ENCODE results near the gene GLI3.

The GLI3 gene

DNA sequence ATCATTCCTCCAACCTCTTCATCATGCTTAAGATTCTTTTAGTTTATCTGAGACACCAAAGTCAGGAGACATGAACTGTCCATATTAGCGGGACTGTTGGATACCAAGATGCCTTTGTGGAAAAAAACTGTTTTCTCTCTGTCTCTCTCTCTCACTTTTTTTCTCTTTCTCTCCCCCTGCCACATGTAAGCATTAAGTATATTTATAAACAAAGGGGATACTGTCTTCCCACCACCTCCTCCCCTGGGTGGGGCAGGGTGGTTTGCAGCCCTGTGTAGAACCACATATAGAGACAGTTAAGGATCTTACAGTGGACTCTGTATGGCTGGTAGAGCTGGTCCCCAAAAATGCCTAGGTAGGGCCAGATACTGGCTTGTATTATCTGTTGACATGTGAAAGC, 101.3 kb downstream of the GLI3 start:
- DNase-seq: no peak

DNA sequence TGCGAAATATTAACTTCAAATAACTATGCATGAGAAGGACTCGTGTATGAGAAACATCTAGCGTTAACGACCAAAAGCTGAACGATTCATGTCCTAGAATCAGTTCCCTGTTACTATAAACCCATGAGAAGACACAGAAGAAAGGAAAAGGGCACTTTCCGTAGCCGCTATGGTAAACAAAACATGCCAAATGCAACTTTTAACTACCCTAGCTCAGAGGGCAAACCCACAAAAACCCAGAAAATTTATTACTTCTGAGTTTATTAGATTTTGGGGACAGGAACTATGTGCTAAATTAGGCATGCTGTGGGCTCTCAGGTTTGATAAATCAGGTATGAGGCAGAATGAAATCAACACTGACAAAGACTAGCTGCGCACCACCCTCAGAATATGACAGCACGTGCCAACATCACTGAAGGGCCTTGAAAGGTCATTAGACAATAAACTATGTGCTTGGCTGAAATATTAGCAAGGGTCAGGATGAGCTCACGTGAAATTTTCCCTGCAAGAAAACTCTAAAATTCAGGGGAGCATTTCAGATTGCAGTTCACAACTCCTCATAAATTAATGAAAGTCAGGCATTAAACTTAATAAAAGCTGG, 102.6 kb downstream of the GLI3 start:
- no peak for DNase-seq

DNA sequence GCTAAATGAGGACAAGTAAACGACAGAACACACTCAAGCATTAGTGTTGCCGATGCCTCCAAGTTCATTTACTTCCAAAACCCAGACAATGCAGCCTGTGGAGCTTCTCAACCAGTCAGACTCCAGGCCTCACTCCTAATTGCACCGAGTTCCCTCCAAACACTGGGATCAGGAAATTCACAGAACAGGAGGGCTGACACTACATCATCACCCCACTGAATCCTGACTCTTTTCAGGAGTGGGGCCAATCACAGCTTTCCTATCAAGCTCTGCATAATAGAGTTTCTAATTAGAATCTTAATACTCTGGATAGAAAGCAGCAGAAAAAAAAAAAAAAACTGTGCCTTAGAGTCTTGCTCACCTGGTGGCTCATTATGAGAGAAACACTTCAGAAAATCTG, 103.7 kb downstream of the GLI3 start:
- DNase-seq: no peak

DNA sequence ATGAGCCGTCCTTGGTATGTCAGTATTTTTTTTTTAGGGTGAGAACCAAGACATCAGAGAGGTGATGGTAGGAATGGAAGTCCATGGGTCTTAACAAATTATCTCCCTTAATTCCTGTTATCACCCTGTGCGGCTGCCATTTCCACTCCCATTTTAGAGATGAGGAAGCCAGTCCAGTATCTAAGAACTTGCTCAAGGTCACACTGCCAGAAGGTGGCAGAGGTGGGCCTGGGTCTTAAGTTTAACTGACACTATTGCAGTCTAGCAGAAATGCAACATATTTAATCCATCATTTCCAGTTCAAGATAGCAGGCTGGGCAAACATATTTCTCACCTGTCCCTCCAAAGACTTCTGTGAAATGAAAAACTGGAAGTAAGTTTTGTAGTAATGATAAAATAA, 108.3 kb downstream of the GLI3 start:
- no peak for DNase-seq

DNA sequence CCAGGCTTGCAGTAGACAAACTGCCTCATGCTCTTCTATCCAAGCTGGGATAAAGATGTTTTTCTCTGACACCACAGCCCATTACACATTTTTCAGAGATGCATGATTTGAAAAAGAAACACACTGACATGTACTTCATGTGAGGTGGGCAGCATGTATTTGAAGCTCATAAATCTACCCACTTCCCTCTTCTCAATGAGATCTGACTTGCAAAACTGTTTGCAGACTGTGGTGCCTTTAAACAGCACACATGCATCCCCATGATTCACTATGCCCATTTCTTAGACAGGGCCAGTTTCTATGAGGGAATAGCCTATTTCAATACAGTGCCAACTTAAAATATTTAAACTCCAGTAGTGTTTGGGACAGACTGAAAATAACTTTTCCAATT, 109.8 kb downstream of the GLI3 start:
- DNase-seq: no peak

DNA sequence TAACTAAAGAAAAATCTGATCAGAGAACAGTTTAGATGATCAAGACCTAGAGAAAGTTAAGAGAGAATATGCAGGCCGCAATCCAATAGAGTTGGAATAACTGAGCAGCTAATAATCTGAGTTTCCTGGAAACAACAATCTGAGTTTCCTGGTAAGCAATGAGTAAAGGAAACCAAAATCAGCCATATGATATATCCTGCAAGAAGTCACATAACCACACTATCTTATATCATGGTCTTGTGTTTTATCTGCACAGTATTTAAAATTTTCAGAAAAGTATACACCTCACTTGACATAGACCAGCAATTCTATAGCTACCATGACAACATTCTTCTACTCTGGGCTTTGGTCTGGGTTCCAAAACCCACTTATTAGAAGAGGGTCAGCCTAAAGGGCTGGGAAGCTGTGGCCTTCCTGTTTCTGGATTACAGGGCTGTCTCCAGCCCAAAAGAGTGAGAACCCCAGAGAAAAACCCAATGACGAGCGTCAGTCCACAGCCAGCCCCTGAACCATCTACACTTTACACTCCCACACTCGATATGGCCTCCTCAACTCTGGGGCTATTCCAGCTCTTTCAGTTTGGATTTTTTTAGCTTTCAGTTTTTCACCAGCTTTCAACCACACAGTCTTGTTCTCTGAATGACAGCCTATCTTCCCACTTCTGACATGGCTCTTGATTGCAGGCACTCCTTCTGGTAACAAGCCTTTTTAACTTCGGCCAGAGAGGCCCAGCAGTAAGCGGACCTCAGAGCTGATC, 110.4 kb downstream of the GLI3 start:
- no peak for DNase-seq

DNA sequence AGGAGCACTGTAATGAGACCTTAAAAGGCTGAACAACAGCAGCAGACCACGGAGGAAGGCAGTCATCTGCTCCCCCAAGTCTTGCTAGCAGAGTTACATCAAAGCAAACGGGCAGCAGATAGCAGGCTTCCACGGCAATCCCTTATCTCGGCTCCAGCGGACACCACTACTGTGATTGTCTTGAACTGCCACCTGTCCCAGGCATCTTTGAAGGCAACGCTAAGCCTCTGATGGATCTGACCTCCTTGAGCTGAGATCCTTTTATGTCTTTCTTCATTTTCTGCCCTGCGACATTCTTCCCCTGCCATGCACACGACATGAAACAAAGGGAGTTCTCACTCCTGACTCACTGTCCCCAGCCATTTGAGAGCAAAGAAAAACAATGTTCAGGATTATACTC, 111.7 kb downstream of the GLI3 start:
- DNase-seq: no peak

DNA sequence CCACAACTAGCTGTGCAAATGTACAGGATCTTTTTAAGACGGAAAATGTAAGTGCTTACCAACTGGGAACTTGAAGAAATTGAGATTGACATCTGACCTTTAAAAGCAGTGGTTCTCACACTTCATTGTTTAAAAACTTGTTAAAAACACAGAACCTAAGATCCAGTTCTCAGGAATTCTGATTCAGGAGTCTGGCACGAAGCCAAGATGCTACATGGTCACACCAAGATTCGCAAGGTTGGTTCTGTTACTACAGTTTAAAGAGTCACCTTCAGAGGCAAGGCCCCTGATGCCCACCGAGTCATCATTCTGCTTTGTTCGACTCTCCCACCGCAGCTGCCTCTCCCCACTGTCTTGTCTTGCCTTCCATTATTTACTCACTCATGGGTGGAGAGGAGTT, 113.3 kb downstream of the GLI3 start:
- DNase-seq: no peak

DNA sequence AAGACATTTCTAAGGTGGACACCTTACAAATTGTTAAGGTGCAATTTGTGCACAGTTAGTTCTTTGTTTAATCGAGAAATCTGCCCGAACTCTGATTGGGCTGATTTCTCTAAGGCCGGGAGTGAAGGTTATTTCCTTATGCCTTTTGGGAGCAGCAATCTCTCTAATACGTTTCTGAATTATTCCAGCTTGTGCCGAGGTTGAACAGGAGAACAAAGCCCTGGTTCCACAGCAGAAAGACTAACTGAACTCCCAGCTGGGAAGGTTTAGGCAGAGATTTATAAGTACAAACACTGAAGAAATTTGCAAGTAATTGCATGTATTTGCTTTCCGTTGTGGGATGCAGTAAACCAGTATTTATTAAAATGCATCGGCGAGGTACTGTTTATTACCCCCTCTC, 116.8 kb downstream of the GLI3 start:
- no peak for DNase-seq

DNA sequence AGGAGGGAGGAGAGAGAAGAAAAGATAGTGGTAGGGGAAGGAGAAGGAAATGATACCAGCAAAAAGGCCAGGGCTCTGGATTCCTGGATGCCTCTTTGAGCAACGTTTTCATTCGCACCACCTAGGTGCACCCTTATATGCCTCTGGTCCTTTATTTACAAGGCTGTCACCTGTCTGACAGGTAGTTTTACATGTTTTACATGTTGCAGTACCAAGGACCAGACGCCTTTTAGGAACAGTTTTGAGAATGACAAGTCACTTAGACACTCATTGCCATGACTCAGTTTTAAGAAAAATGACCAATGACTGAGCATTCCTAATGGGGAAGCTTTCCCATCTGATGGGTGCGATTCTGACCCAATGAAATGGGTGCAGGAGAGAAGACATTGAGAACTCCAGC, 119.8 kb downstream of the GLI3 start:
- no peak for DNase-seq

DNA sequence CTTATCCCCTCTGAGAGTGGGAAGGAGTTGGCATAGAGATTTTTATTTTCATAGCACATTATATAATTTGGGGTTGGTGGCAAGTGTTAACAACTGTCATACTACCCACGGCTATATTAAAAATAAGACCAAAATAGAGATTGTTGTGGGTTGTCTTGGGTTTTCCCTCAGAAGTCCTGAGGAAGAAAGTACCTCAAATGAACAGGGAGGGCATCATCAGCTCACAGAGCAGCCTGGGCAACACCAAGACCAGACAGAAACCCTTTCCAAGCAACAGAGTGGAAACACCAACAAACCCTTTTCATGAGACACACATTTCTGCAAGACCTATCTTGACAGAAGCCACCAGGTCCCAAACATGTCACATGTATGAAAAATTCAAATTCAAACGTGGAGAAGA, 121.2 kb downstream of the GLI3 start:
- DNase-seq: no peak

DNA sequence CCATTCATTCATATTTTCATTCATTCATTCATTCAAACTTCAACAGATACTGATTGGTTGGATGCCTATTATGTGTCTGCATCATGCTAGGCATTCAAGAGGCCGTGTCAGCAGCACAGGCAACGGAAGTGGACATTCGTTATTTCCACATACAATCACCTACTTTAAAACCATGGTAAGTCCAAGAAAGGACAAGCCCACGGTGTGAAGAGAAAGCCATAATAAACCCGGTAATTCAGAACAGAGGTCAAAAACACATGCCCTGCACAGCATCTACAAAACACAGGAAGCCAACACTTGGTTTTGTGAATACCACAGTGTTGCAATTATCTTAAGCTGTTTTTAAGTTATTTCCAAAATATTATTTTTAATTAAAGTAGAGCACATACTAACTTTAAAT, 126.7 kb downstream of the GLI3 start:
- DNase-seq: no peak

DNA sequence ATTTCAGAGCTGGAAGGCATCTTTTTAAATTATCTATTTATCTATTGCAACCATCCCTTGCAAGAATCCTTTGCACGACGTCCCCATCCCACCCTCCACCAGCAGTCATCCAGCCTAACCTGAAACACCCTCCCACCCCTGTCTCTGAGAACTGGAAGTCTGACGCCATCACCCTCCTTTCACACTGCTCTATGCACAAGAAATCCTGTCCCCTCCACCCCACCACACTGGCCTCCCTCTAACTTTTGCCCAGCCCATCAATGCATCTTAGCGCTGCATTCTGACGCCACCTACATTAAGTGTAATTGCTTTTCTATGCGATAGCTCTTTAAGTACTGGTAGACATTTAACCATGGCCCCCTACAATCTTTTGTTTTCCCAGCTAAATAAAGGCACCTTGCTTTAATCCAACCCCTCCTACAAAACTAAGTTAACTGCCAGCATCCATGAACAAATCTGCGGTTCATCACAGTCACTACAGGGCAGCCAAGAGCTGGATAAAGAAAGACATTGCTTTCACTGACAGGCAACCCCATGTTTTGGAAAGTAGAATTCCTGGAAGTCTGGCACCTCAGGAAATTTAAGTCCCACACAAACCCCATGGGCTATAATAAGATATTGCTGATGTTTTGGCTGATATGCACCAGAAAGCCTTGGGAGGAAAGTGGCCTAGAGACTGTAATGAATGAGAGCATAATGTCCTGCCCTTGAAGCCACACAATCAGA, 128.0 kb downstream of the GLI3 start:
- DNase-seq: no peak

DNA sequence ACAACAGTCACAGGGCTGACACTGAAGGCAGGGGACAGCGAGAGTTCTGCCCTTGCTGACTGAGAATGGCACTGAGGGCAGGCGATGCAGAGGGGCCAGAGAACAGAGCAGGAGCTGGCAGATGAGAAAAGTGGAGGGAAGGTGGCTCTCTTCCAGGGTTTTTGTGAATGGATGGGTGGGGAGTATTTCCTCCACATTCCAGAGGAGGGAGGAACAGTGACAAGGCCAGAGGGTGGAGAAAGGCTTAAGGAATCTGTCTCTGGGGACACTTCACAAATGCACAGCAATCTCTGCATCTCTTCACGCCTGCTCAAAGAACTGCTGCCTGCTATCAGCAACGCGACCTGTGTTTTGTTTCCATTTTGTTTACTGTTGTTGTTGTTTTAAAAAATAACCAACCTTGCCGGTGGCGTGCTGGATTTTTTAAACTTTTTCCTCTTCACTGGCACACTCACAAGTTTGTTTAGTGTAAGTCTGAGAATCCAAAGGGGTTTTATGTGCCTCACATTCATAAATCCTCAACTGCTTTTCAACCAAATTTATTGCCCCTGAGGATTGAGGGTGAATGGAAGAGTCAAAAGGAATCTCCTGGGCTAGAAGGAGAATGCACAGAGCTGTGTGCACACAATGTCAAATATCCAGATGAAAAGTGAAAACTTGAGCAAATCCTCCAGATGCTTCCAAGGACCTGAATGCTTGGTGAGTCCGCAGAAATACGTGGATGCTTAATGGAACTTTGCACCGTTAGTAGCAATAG, 129.3 kb downstream of the GLI3 start:
- no peak for DNase-seq

DNA sequence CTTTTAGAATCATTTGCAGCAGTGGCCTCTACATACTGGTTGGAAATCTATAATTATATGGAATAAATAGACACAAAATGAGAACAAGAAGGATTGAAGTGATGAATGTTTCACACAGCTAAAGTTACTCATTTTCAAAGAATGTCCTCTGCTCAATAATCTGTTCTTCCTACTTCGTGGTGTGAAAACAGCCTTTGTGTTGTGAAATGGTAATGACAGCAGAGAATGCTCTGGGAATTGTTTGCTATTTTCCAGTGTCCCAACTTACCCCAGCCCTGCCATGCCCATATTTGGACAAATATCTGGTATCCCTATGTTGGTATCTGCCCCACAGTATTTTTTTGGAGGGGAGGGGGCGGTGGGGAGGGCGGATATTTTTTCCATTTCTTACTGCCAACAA, 130.4 kb downstream of the GLI3 start:
- DNase-seq: no peak

DNA sequence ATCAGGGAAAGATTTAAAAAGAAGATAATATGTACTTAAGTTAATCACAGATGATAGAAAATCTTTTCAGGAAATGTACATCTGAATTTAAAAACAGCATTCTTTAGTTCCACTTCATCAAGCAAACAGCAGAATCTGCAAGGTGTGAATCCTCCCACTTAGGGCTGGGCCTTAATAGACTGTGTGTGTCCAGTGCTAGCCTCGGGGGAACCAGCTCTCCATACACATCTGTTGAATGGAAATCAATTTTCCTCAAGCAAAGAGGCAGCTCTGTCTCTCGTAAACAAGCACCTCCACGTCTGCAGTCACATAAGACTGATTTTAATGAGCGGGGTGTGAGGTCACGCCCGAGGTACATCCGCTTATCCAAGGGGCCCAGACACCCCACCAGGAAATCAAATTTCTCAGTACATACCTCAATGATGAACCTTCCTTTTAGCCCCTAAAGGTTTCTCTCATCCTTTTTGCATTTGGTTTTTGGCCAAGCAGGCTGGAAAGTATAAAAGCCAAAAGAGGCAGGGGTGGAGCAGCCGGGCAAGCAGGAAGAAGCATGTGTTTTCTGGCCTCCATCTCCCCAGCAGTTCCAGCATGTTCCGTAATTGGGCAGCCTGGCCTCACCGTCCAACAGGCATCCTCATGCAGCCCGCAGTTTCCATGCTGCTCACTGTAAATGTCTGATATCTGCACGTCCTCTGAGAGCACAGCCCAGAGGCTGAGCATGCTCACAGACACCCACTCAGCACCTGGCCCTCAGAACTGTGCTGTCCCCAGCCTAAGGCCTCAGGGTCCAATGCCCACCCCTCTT, 131.3 kb downstream of the GLI3 start:
- no peak for DNase-seq

DNA sequence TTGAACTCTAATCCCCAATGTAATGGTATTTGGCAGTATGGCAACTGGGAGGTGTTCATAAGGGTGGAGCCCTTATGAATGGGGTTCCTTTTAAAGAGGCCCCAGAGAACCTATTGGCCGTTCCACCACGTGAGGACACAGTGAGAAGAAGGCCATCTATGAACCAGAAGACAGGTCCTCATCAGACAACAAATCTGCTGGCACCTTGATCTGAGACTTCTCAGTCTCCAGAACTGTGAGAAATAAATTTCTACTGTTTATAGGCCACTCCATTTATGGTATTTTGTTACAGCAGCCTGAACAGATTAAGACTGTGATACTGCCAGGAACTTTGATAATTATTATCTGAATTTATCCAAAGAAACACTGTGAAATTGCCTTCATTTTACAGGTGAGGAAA, 132.3 kb downstream of the GLI3 start:
- DNase-seq: no peak

DNA sequence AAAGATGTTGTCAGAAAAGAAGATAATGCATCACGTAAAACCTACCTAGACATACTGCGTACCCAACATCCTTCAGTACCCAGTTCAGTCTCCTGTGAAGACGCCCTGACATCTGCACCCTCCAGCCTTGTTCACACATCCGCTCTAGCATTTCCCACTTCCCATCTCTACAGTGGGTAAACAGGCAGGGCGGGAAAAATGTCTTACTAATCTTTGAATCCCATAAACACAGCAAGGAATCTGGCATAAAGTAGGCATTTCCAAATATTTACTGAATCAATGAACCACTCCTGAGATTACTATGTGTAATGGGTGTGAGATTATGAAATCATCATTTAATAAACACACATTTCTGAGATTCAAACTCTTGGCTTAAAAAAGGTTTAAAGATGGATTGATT, 132.8 kb downstream of the GLI3 start:
- no peak for DNase-seq

DNA sequence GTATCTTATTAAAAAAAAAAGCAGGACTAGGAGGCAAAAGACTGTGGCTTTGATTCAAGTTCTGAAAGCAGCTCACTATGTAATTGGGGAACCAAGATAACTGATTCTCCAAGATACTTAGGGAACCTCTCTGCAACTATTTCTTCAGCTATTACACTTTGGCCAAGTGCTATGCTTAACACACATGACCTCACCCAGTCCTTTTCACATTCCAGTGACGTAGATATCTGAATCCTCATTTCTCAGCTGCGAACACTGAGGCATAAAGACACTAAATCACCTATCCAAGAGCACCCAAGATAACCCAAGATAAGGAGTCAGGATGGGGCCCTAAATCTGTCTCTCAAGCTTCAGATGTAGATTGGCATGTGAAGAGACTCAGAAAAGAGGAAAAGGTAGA, 133.6 kb downstream of the GLI3 start:
- DNase-seq: no peak

DNA sequence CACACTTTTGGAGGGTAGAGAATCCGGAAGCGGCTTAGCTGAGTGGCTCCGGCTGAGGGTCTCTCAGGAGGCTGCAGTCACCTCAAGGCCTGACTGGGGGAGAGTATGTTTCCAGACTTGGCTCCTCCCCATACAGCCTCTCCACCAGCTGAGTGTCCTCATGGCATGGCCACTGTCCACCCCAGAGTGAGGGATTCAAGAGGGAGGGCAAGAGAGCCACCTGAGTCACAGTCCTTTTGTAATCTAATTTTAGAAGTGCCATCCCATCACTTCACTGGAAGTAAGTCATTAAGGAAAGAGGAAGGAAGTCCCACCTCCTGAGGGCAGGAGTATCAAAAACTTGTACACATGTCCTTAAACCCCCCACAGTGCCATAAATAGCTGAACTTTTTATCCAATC, 134.0 kb downstream of the GLI3 start:
- DNase-seq: no peak

DNA sequence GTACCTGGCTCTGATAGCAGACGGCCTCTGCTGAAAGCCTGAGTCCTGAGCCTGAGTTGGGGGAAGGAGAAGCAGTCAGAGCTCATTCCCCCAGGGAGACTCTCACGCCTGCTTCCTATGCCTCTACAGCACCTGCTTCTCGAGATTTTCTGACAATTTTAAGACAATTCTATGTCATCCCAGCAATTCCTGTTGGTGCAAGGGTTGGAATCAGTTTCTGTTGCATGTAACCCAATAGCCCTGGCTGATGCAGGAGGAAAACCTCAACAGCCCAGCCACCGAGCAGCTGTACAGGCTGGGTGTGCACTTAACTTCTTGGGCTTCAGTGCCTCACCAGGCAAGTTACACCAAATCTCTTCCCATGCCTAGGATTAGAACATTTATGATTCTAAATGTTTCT, 134.7 kb downstream of the GLI3 start:
- no peak for DNase-seq

DNA sequence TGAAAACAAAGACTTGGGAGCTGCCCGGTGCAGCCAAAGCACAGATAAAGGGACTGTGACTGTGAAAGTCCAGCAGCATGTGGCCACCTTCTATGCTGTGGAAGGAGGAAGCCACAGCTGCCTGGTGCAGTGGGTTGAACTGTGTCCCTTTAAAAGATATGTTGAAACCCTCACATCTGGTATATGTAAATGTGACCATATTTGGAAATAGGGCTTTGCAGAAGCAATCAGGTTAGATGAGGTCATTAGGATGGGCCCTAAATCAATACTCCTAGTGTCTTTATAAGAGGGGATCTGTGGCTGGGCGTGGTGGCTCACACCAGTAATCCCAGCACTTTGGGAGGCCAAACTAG, 136.9 kb downstream of the GLI3 start:
- no peak for DNase-seq

All from activated CD4-positive, alpha-beta T cell treated with anti-CD3 and anti-CD28 coated beads, Interleukin-2, amount 50 U/mL, for 16 hours (primary cell).